GM21576 (cell line): ENCODE measurements around the gene ABLIM2.

Source experiments
- ATAC-seq: cut with Tn5 transposase; IDR thresholded peaks from one replicate; pipeline ENCODE4 v1.9.1; 2021; ENCODE audit warnings: mild to moderate bottlenecking, moderate library complexity; ENCODE audit not compliant: unreplicated experiment

ABLIM2 gene

DNA sequence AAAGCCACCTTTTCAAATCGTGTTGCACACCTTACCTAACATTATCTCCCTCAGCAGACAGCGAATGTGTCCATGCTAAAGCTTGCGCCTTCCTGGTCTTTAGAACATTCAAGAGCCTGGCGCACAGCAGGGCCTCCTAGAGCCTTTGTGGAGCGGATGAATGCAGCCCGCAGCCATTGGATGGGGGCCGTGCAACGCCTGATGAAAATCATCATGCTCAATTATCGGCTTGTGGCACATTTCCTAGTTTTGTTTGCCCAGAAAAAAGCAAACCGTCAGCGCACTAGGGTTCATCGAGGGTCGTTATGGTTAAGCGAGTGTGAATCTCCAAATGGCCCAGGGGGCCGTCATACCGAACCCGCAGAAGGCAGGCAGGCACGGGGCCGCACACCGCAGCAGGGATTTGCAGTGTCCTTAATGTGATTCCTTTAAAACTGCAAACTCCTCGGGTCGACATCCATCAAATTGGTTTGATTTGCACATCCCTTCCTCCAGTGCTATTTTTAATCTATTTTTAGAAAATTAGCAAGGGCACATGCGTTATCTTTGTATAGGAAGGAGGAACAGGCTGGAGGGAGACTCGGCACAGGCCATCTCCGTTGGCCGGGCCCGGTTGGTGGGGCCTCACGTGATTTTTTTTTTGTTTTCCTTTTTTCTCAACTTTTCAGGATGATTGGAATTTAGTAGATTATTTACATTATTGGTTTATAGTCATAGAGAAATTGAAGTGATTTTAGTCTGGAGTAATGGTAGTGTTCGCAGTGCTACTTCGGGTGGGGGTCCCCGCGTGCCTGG lies 53.1 kb downstream of the ABLIM2 start:
- no peak for ATAC-seq

DNA sequence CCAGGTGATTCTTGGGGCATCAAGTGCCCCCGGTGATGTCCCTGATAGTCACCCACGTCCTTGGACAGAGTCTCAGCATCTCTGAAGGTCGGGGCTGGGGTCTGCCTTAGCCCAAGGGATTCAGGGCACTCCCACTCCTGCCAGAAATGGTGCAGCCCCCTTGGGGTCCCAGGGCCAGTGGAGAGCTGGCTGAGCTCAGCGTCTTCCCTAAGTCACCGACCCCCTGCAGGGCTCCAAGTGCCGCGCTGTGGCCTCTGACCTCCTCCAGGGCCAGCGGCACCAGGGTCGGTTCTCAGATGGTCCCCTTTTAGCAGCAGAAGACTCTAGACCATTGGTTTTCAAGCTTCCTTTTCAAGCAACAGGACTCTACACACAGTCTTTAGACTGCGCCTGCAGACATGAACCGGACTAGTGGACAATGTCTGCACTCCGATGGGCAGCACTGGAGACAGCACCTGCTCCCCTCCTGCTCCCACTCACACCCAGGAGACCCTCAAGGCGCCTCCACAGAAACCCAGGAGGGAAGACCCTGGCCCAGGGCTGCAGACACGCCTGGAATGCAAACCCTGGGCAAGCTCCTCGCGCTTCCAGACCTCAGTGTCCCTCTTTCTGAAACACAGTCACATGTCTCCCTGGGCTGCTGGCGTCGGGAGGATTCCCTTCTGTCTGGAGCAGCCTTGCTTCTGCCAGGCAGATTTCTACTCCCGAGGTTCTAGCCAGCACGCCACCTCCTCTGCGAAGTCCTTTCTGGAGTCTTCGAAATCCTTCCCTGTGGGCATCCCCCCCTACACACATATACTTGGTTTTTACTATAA lies 53.9 kb downstream of the ABLIM2 start:
- ATAC-seq: no peak

DNA sequence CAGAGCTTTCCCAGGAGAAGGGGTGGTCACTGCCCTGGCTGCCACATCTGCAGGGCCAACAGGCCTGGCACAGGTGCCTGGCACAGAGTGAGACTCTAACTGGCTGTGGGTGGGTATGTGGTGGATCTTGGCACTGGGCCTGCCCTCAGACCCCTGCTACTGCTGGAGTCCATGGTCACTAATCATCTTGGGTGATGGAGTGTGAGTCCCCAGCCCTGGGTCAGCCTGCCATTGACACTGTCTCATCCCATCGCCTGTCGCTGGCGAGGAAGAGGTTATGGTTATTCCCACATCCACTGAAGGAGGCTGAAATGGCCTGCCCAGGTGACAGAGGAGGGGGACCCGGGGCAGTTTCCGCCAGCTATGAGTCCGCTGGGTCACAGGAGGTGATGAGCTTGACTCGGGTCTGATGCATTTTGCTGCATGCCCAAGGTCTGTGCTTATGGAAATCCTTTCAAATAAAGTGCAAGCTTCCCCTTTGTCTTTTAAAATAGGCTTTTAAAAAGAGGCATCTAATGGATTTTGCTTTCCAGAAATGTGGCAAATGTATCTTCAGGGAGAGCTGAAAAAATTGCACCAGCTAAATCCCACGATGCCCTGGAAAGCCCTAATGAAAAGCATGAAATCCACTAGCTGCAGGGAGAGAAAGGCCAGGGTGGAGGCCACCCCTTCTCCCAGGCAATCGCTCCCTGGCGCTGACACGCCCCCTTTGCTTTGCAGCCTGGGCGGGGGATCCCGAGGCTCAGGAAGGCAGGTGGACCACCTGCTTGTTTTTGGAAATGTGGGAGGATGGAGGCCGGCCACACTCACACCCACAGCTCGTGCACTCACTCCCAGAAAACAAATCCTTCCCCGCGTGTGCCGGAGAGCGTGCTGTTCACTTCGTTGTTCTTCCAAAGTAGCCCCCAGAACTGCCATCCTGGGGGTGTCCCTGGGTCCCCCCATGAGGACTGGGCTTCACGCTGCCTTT lies 54.9 kb downstream of the ABLIM2 start:
- no peak for ATAC-seq

DNA sequence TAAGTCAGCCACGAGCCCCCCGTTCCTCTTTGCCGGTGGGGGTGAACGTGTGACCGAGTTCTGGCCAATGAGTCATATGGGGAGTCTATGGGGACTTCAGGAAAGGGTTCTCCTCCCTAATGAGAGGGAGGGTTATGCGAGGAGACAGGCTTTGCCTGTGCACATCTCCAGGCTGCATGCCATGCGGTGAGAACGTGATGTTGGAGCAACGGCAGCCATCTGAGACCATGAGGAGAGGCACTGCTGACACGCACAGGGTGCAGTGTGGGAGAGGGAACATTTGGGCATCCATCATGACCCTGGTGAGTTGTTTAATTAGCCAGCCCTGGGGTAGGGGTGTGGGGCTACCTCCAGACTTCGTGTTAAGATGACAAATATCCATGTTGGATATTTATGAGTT lies 55.8 kb downstream of the ABLIM2 start:
- no peak for ATAC-seq

DNA sequence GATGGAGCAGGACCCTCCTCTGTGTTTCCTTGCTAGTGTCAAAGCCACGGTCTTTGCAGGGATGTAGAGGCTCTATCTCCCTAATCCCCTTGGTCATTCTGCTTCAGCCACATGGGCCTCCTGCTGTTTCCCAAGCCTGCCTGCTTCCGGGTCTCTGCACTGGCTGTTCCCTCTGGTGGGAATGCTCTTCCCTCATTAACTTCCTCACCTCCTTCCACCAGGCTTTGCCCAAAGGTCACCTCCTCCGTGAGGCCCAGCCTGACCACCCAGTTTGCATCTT lies 56.6 kb downstream of the ABLIM2 start:
- no peak for ATAC-seq

DNA sequence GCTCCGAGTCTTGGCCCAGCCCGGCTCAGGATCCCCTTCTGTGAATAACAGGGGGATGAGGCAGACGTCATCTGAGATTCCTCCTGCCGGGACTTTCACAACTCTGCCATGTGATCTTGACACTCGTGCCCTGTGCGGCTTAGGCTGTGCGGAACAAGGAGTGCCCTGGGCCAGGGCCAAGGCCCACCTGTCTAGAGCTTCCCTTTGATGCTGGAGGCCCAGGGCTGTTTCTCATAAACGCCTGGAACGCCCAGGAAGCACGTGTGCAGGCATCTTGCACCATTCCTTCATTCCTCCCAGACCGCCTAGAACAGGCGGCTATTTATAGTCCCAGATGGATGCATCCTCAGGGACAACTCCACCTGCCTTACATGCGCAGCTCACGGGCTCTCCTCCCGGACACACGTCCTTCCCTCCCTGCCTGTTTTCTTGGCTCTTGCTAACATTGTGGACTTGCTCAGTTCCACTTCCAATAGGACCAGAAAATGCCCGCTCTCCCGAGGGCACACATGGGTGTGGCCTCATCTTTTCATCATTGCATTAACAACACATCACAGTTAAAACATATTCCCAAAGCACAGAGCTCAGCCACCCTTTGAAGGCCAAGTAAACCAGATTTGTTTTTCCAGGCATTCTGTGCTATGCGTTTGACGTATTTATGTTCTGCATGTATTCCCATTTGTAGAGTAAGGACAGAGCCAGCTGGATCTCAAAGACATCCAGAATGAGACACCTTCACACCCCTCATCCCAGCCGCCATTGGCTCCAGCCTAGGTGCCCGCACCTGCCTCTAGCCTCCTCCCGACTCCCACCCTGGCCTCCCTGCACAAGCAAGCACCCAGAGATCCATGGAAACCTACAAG lies 57.2 kb downstream of the ABLIM2 start:
- ATAC-seq: no peak

DNA sequence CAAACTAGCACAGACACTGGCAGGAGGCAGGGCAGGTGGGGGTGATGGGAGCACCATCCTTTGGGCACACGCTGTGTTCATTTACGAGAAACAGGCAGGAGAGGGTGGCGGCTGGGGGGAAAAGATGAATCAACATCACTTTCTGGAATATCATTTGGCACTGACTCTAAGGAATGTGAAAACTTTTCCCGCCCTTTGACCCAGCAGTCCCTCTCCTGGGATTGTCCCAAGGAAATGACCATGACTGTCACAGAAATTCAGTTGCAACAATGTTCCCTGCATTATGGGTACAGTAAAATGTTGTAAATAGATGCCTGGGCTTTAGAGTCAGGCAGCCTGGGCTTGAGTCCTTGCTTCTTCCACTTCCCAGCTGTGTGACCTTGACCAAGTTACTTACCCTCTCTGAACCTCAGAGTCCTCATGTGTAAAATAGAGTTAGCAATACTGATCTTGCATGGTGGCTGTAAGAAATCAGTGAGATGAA lies 58.6 kb downstream of the ABLIM2 start:
- no peak for ATAC-seq

DNA sequence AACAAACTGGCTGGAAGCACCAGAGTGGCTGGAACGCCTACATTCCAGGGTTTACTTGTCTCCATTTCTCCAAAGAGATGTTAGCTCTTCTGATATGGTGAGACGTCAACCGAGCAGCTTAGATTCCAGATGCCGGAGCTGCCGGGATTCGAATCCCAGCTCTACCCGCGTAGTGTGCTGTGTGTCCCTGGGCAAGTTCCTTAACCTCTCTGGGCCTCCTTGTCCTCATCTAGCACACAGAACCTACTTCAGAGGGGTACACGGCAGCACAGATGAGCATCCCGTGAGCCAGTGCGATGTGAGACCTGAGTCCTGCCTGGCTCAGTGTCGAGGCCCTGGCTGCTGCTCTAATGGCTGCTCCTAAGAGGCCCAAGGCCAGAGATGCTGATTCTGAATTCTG lies 60.1 kb downstream of the ABLIM2 start:
- no peak for ATAC-seq

DNA sequence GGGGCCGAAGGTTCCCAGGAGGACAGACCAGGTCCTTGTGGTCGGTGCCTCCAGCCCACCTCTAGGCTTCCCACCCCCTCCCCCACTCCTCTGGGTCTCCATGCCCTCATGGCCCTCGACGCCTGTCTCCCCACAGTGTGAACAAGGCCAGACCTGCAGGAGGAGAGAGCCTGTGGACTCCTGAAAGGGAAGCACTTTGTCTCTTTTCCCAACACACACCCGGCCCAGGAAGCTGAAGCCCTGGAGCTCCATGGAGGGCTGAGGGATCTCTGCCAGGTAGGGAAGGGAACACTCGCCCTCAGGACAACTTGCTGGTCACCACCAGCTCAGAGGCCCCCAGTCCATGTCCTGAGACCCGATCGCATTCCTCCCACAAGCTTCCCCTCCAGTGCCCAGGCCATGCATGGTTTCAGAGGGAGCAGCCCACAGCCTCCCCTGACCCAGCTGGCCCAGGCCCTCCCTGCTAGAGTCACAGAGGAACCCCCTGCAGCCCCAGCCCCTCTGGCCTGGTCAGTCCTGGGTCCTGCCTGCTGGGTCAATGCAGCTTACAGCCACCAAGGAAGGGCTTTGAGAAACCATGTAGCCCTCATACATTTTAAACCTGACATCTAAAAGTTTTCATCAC lies 60.8 kb downstream of the ABLIM2 start:
- no peak for ATAC-seq

DNA sequence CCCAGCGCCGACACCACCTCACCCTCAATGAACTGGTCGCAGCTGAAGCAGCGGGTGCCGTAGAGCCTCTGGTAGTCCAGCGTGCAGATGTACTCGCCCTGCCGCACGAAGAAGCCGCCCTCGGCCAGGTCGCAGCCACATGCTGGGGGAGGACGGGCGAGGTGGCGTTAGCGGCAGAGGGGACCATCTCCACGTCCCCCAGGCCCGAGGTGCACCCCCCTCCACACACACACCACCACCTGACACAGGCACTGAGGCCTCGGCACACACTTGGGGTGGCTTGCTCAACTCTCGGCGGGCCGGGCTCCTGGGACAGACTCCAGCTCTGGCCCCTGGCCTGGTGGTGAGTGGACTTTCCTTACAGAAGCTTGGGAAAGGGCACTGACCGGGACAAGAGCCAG lies 61.5 kb downstream of the ABLIM2 start:
- no peak for ATAC-seq

DNA sequence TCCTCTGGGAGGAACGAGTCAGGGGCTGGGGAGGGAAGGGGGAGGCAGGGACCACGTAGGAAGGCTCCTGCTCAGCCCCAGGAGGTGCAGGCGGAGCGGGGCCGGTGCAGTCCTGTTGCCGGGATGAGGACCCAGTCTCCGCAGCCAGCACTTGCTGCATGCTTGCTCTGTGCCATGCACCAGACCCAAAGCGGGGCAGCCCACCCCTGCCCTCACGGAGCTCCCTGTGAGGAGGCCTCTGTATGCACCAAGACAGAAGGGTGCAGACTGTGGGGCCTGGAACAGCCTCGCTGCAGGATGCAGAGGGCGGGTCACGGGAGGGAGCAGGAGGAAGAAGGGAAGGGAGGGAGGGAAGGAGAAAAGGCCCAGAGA lies 61.9 kb downstream of the ABLIM2 start:
- no peak for ATAC-seq

DNA sequence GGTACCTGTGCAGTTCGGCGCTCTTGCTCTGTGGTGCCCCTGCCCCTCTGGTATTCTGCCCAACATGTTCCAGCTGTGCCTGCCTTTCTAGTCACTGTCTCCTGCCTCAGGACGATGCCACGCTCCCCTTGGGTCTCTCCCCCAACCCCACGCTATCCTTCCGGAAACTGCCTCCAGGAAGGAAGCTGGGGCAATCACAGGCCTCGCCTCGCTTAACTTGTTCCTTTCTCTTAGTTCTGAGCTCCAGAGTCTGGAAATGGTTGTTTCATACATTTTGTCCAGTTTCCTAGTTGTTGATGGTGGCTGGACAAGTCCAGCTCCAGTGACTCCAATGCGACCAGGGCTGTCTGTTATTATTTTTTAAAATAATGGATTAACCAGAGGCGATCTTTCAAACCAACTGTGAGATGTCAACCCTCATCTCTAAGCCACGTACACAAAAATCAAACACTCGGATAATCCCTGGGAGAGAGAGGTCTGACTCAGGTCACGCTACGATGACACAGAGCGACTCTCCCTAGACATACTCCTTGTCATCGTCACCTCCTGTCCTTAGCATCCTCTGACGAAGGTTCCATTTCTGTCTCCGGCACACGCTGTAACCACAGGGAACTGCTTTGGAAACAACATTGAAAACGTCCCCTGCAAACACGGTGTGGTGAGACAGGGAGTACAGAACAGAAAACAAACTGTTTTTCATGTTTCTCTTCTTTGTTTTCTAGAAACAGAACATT lies 62.5 kb downstream of the ABLIM2 start:
- ATAC-seq: no peak

DNA sequence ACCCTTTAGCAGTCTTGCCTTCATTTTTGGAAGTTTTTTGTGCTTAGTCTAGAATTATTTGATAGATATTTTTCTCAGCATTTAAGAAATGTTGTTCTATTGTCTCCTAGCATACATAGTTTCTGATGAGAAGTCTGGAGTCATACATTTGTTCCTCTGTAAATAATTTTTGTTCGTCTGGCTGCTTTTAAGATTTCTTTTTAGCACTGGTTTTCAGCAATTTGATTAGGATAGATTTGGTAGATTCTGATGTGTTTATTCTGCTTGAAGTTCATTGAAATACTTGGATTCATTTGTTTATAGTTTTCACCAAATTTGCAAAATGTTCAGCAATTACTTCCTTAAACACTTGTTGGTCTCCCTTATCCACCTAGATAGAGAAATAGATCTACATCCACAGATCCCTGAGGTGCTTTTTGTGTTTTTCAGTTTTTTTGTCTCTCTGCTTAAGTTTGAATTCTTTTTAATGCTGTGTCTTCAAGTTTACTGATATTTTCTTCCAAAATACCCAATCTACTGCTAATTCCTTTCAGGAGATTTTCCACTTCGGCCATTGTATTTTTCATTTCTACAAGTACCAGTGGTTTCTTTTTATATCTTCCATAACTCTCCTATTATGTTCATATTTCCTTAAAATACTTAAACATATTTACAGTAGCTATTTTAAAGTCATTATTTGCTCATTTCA lies 64.9 kb downstream of the ABLIM2 start:
- no peak for ATAC-seq

DNA sequence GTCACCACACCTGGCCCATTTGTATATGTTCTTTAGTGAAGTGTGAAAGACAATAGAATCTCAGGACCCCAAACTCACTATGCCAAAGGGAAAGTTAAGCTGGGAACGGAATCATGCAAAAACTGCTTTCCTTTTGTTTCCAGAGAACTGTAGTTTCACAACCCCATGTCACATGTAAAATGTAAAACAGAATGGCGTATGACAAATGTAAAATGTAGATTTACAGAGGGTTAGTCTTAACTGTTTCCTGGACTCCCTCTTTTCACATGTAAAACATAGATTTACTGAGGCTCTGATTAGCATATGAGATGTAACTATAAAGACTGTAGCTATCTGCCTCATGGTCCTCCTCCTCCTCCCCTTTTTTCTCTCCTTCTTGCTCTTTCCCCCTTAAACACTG lies 66.3 kb downstream of the ABLIM2 start:
- no peak for ATAC-seq

DNA sequence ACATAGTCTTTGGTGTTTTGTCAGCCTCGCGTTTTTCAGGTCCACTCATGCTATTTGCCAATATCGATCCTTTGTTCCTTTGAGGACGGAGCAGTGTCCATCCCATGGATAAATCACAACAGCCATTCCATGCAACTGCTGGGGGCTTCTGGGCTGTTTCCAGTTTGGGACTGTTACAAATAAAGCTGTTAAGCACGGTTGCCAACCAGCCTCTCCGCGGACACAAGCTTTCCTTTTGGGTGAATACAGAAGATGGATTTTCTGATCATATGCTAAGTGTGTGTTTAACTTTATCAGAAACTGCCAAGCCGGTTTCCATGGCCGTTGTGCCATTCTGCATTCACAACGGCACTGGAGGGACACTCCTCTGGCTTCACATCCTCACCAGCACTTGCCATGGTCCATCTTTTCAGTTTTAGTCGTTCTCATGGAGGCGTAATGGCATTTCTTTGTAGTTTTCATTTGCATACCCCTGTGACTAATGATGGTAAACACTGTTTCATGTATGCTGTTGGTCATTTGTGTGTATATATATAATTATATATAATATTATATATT lies 67.8 kb downstream of the ABLIM2 start:
- no peak for ATAC-seq

DNA sequence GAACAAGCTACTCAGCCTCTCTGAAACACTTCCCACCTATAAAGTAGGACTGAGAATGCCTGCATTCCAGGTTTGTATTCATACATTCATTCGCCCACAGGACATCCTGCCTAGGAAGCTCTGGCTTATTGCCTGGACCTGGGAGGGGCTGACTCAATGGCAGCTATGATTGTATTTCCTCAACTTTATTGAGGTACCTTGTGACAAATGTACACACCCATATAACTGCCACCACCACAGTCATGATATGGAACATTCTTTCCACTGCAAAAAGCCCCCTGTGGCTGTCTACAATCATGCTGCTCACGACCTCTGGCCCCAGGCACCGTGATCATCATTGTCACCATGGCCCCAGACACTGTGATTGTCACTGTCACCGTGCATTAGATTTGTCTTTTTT lies 68.3 kb downstream of the ABLIM2 start:
- ATAC-seq: no peak

DNA sequence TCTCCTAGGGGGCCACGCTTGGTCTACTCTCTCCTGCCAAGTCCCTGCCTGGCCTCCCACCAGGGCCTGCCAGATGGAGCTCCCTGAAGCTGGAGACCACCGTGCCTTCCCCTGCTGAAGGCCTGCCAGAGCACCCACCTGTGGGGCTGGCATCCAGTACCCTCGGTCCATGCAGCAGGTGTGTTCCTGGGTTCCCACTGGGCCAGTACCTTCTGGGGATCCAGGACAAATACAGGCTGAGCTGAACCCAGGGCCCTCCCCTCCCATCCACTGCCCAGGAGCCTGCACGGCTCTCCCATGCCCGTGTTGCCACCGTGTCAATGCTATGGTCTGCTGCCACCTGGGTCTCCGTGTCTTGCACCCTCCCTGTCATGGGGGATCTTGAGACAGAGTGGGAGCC lies 68.8 kb downstream of the ABLIM2 start:
- ATAC-seq: no peak

DNA sequence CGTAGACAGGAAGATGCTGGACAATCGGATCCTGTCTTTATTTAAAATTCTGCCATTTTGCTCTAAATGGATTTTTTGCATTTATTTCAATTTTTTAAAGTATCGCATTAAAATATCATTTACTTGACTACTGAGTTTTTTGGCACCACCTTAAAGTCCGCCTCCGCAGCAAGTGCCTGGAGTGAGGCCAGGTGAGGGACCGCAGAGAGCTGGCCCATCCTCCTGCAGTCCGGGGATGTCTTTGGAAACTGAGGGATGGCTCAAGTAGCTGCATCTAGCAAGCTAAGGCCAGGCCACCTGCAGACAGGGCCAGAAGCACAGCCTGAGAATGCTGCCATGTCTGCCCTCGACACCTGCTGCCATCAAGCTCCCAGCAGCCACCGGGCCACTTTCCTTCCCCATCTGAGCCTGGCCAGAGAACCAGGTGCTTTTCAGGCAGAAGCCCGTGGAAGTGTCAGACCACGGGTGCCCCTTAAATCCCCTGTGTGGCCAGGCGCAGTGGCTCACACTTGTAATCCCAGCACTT lies 69.6 kb downstream of the ABLIM2 start:
- ATAC-seq: no peak
